Measurements from ENCODE around the gene CALHM1. TPM values are rescaled to one million over a fixed set of nuclear protein-coding genes. Genes with fewer than 3 reads are reported as not detected.

Gene CALHM1
- total RNA-seq, 1 donor from 2014 or later: not detected

GRCh38 chr10:103457176-103457712 lies 1.5 kb downstream of the CALHM1 start:
- no peak overlapping the region for H3K4me3 ChIP-seq
- TF ChIP-seq CTCF (IDR thresholded peaks at IDR 0.05): no peak
- peaks cover 5% of the 10 kb centered on the region in 2 donors for H3K4me1 ChIP-seq
- DNase-seq (ENCODE audit: low spot score in 2 of 2): no peak
- no peaks in the 10 kb centered on the region for H3K36me3 ChIP-seq
- intact Hi-C loops (cut with DNase I): no loop called here
- H3K27ac ChIP-seq: no peak overlapping the region
- no peaks in the 10 kb centered on the region for H3K9me3 ChIP-seq
- no peaks in the 10 kb centered on the region for H3K27me3 ChIP-seq

- Histone ChIP-seq H3K36me3 (no peaks in the 10 kb centered on the region), H3K4me1 (peaks cover 5% of the 10 kb centered on the region in 2 donors), H3K27me3 (no peaks in the 10 kb centered on the region), H3K9me3 (no peaks in the 10 kb centered on the region), H3K4me3 (no peak overlapping the region), H3K27ac (no peak overlapping the region)
- no peak for TF ChIP-seq CTCF (IDR thresholded peaks at IDR 0.05)
- DNase-seq (ENCODE audit: low spot score in 2 of 2): no peak
- intact Hi-C loops (cut with DNase I): no loop called here
These were observed 2.5 kb downstream of the CALHM1 start for GRCh38 chr10:103456074-103456660.

DNA sequence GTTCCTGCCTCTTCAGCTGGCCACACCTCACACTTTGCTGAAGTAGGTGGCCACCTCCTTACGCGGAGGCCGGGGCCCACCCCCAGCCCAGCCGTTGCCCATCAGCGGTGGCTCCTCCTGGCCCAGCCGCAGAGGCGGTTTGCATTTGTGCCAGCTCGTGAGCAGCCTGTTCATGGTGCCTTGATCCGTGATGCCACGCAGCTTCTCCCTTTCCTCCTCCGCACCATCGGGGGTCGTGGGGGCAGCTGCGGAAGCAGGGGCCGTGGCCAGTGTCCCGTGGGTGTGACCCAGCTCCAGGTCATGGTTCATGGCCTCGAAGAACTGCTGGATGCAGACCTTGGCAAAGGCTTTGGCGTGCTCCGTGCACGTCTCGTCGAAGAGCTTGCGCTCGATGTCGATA lies 3.5 kb downstream of the CALHM1 start:
- intact Hi-C loops (cut with DNase I): no loop called here

GRCh38 chr10:103454026-103454425 lies 4.7 kb downstream of the CALHM1 start:
- DNase-seq (ENCODE audit: low spot score in 2 of 2): no peak
- Histone ChIP-seq H3K4me1 (peaks cover 11 to 21% of the 10 kb centered on the region in 2 donors), H3K36me3 (peaks cover 5 to 10% of the 10 kb centered on the region in 2 donors), H3K27ac (no peak overlapping the region), H3K4me3 (no peak overlapping the region), H3K9me3 (no peaks in the 10 kb centered on the region), H3K27me3 (no peaks in the 10 kb centered on the region)
- intact Hi-C loops (cut with DNase I): no loop called here
- TF ChIP-seq CTCF (IDR thresholded peaks at IDR 0.05): no peak

More for the DNA sequence above, 3.5 kb downstream of the CALHM1 start:
- H3K36me3 ChIP-seq: no peaks in the 10 kb centered on the region
- DNase-seq (ENCODE audit: low spot score in 2 of 2): no peak
- TF ChIP-seq CTCF (IDR thresholded peaks at IDR 0.05): no peak
- H3K4me3 ChIP-seq: no peak overlapping the region
- no peak overlapping the region for H3K27ac ChIP-seq
- H3K27me3 ChIP-seq: no peaks in the 10 kb centered on the region
- H3K4me1 ChIP-seq: peaks cover 5 to 9% of the 10 kb centered on the region in 2 donors
- H3K9me3 ChIP-seq: no peaks in the 10 kb centered on the region

GRCh38 chr10:103452506-103453230 lies 6.0 kb downstream of the CALHM1 start:
- H3K27me3 ChIP-seq: no peaks in the 10 kb centered on the region

More at GRCh38 chr10:103452506-103453230, 6.0 kb downstream of the CALHM1 start:
- no peak for TF ChIP-seq CTCF (IDR thresholded peaks at IDR 0.05)
- intact Hi-C loops (cut with DNase I): loop anchor here (1.0 kb wide), 1 partner anchor 30 kb away; no protein-coding TSS in a partner anchor
- DNase-seq (ENCODE audit: low spot score in 2 of 2): no peak
- Histone ChIP-seq H3K27ac (peak overlapping the region; percentile 90 to 95), H3K36me3 (peaks cover 13 to 21% of the 10 kb centered on the region in 2 donors), H3K4me3 (peak overlapping the region; percentile 75 to 76), H3K9me3 (no peaks in the 10 kb centered on the region), H3K4me1 (peaks cover 21 to 33% of the 10 kb centered on the region in 2 donors)
